ENCODE results near the gene DAZAP1. TPM values are rescaled to one million over a fixed set of nuclear protein-coding genes. Genes with fewer than 3 reads are reported as not detected.
A peak's percentile ranks its signal among the peaks of the same experiment; 100 is the strongest.

DAZAP1 gene
- total RNA-seq, 2 donors from 2014 or later, result 32.6 to 47.5 TPM

DNA sequence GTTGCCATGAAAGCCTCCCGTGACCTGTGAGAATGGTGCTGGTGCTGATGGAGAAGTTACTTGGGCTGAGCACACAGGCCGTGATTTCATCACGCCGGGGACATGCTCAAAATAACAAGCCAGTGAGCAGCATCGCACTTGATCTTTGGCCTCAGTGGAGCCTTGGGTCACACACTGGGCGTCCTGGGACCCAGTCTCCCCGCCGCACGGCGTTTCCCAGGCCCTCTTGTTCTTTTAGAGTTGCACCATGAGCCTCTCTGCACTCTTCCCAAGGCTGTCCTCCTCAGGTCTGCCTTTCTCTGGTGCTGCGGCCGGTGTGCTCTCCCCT, 33.2 kb upstream of the DAZAP1 start:
- Histone ChIP-seq H3K27me3 (no peaks in the 10 kb centered on the region), H3K9me3 (no peaks in the 10 kb centered on the region), H3K27ac (peak overlapping the region; percentile 85 to 93), H3K4me1 (peaks cover 0 to 30% of the 10 kb centered on the region in 2 donors), H3K36me3 (peaks cover 62% of the 10 kb centered on the region), H3K4me3 (no peak overlapping the region)
- TF ChIP-seq, protein P1, sequence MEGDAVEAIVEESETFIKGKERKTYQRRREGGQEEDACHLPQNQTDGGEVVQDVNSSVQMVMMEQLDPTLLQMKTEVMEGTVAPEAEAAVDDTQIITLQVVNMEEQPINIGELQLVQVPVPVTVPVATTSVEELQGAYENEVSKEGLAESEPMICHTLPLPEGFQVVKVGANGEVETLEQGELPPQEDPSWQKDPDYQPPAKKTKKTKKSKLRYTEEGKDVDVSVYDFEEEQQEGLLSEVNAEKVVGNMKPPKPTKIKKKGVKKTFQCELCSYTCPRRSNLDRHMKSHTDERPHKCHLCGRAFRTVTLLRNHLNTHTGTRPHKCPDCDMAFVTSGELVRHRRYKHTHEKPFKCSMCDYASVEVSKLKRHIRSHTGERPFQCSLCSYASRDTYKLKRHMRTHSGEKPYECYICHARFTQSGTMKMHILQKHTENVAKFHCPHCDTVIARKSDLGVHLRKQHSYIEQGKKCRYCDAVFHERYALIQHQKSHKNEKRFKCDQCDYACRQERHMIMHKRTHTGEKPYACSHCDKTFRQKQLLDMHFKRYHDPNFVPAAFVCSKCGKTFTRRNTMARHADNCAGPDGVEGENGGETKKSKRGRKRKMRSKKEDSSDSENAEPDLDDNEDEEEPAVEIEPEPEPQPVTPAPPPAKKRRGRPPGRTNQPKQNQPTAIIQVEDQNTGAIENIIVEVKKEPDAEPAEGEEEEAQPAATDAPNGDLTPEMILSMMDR (IDR thresholded peaks at IDR 0.05), result no peak
- no peak for DNase-seq (ENCODE audit: low spot score)

DNA sequence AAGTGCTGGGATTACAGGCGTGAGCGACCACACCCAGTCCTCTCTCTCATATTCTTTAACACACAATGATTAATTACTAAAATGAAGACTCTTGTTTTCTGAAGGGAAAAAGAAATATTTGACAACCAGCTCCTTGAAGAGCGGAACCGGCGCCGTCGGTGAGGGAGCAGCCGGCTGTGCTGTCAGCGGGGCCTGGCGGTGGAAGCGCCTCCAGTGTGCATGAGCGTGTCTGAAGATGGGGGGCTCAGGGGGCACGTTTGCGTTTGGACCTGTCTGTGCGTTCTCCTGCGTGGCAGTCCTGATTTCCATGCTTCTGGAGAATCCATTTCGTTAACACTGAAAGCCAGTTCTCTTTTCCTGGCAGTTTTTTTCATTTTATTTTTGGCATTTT, 31.0 kb upstream of the DAZAP1 start:
- H3K36me3 ChIP-seq, result peaks cover 40% of the 10 kb centered on the region
- TF ChIP-seq, protein P1 (IDR thresholded peaks at IDR 0.05), result no peak
- DNase-seq (ENCODE audit: low spot score), result no peak
- peaks cover 0 to 27% of the 10 kb centered on the region in 2 donors for H3K4me1 ChIP-seq
- no peaks in the 10 kb centered on the region for H3K9me3 ChIP-seq
- H3K4me3 ChIP-seq, result no peak overlapping the region
- H3K27ac ChIP-seq, result no peak overlapping the region
- no peaks in the 10 kb centered on the region for H3K27me3 ChIP-seq

DNA sequence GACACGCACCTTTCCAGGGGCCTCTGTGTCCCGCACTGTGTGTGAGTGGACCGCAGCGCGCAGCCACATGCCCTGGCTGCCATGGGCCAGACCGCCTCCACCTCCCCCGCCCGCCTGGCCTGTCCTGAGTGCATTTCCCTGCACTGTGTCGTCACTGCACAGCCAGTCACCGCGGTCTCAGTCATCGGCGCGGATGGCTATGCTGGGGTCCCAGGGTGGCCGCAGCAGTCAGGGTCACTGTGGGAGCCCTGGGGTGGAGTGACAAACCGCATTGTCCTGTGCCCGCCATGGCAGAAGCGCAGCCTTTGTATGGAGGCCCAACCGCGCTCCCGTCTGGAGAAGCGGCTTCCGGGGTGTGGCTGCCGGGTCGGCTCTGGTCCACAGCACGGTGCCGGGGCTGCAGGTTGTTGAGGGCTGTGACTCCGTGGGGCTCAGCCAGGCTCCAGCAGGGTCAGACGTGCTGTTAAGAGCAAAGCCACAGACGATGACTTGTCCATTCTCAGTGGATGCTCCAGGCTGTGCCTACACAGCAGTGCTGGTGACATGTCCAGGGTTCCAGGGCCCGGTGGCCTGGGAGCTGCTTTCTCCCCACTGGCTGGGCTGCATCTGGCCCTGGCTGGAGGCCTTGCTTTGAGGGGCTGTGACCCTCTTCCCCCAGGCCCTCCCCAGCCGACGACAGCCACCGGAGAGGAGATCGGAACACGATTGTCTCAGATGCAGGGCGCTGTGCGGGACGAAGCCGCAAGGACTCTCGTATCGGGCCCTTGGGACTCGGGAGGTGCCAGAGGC, 30.0 kb upstream of the DAZAP1 start:
- TF ChIP-seq, protein P1 (IDR thresholded peaks at IDR 0.05), result no peak

DNA sequence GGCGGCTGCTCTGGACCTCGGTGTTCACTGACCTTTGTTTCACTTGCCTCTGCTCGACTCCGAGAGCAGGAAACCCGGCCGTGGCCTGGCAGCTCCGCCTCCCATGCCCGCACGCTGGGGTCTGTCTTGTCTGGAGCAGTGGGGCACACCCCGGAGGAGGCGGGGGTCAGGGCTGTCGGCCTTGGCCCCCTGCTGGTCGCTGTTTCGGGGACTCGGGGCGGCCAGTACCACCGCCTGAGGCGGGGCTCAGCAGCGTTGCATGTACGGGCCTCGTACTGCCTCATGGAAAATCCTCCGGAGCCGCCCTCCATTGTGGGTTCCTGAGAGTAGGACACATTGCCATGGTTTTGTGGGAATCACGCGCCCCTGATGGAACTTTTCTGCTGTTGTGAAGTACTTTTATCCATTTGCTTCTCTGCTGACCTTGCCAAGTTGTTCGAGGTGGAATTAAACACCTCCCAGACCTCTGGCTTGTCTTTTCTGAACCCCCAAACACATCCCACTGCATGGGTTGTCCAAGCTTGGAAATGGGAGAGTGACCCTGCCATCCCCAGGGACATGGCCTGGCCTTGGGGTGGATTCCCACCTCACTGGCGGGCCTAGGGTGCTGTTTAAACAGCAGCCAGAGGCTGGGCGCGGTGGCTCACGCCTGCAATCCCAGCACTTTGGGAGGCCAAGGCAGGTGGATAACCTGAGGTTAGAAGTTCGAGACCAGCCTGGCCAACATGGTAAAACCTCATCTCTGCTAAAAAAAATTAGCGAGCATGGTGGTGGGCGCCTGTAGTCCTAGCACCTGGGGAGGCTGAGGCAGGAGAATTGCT, 29.2 kb upstream of the DAZAP1 start:
- no peaks in the 10 kb centered on the region for H3K9me3 ChIP-seq
- no peak overlapping the region for H3K4me3 ChIP-seq
- no peak overlapping the region for H3K27ac ChIP-seq
- DNase-seq (ENCODE audit: low spot score), result no peak
- peaks cover 29% of the 10 kb centered on the region for H3K36me3 ChIP-seq
- peaks cover 0 to 30% of the 10 kb centered on the region in 2 donors for H3K4me1 ChIP-seq
- H3K27me3 ChIP-seq, result no peaks in the 10 kb centered on the region
- TF ChIP-seq, protein P1 (IDR thresholded peaks at IDR 0.05), result no peak

More for the DNA sequence above, 30.0 kb upstream of the DAZAP1 start:
- no peak overlapping the region for H3K4me3 ChIP-seq
- H3K9me3 ChIP-seq, result no peaks in the 10 kb centered on the region
- no peak for DNase-seq (ENCODE audit: low spot score)
- H3K27me3 ChIP-seq, result no peaks in the 10 kb centered on the region
- H3K27ac ChIP-seq, result no peak overlapping the region
- H3K4me1 ChIP-seq, result peaks cover 0 to 36% of the 10 kb centered on the region in 2 donors
- peaks cover 35% of the 10 kb centered on the region for H3K36me3 ChIP-seq

DNA sequence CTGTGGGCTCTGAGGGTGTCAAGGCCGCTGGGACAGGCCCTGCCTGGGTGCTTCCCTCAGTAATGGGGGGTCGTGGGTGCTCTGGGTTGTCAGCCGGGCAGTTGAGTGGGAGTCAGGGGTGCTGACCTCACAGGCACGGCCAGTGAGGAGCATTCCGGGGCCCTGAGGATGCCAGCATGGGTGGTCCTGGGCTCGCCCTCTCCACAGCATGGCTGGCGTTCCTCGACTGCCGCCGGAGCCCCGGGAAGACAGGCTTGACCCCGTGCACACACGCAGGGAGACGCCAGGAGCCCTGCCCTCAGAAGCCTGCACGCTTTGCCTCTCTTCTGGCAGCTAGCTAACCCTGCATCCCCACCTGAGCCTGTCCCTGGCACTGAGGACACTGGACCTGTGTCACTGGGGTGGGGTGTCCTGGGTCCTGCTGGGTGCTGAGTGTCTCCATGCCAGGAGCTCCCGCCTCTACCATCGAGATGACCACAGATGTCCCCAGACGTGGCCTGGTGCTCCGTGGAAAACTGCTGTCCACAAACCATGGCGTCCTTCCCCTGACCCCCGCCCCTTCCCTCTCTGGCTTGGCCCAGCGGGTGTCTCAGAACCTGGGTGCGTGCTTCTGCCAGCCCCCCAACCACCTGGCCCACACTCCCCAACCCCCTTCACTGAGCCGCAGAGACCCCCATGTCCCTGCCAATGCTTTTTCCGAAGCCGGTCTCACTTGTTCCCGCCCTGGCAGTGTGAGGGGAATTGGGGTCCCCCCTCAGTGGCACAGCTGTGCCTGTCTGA, 28.1 kb upstream of the DAZAP1 start:
- no peak overlapping the region for H3K4me3 ChIP-seq
- H3K27ac ChIP-seq, result no peak overlapping the region
- H3K36me3 ChIP-seq, result peaks cover 19% of the 10 kb centered on the region
- H3K9me3 ChIP-seq, result no peaks in the 10 kb centered on the region
- no peak for DNase-seq (ENCODE audit: low spot score)
- TF ChIP-seq, protein P1 (IDR thresholded peaks at IDR 0.05), result no peak
- no peaks in the 10 kb centered on the region for H3K27me3 ChIP-seq
- H3K4me1 ChIP-seq, result peaks cover 0 to 20% of the 10 kb centered on the region in 2 donors
